ENCODE measurements around the gene LRRC8C.

- no peak for TF ChIP-seq CTCF (IDR thresholded peaks at IDR 0.05; ENCODE audit: insufficient read depth, low read length, poor library complexity, severe bottlenecking)
- no peak for TF ChIP-seq EZH2phosphoT487 (conservative IDR thresholded peaks at IDR 0.05; ENCODE audit: low read length)
These were observed 22.4 kb upstream of the LRRC8C start for GRCh38 chr1:89610457-89611011.
